ENCODE data around the gene RXRA.

Gene RXRA

DNA sequence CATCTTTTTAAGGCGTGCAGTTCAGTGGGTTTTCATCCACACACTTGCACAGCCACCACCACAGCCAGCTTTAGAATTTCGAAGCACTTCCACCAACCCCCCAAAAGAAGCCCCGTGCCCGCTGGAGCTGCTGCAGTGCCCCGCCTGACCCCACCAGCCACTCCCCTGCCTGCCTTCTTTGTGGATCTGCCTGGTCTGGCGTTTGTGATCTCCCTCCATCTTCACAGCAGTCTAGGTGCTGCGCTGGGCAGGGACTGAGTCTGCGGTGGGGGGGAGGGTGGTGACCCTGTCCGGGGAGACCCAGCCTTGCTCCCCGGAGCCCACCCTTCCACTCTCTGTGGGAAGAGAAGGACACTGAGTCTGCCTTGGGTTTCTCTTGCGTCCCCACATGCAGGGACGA is 40.8 kb downstream of the RXRA start:
- TF ChIP-seq, protein P1, sequence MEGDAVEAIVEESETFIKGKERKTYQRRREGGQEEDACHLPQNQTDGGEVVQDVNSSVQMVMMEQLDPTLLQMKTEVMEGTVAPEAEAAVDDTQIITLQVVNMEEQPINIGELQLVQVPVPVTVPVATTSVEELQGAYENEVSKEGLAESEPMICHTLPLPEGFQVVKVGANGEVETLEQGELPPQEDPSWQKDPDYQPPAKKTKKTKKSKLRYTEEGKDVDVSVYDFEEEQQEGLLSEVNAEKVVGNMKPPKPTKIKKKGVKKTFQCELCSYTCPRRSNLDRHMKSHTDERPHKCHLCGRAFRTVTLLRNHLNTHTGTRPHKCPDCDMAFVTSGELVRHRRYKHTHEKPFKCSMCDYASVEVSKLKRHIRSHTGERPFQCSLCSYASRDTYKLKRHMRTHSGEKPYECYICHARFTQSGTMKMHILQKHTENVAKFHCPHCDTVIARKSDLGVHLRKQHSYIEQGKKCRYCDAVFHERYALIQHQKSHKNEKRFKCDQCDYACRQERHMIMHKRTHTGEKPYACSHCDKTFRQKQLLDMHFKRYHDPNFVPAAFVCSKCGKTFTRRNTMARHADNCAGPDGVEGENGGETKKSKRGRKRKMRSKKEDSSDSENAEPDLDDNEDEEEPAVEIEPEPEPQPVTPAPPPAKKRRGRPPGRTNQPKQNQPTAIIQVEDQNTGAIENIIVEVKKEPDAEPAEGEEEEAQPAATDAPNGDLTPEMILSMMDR (IDR thresholded peaks at IDR 0.05; ENCODE audit: low read depth, low read length), result no peak
- no peak for DNase-seq (ENCODE audit: extremely low read depth, low read depth)

GRCh38 chr9:134367791-134368490 is 41.7 kb downstream of the RXRA start:
- TF ChIP-seq, protein P1 (IDR thresholded peaks at IDR 0.05; ENCODE audit: low read depth, low read length), result no peak
- DNase-seq (ENCODE audit: extremely low read depth, low read depth), result no peak

- TF ChIP-seq, protein P1 (IDR thresholded peaks at IDR 0.05; ENCODE audit: low read depth, low read length), result no peak
- DNase-seq (ENCODE audit: extremely low read depth, low read depth), result no peak
These were observed 42.3 kb downstream of the RXRA start for GRCh38 chr9:134368571-134368970.

- TF ChIP-seq, protein P1 (IDR thresholded peaks at IDR 0.05; ENCODE audit: low read depth, low read length), result no peak
- DNase-seq (ENCODE audit: extremely low read depth, low read depth), result no peak
These were observed 43.4 kb downstream of the RXRA start for GRCh38 chr9:134369416-134370212.

- no peak for DNase-seq (ENCODE audit: extremely low read depth, low read depth)
- TF ChIP-seq, protein P1 (IDR thresholded peaks at IDR 0.05; ENCODE audit: low read depth, low read length), result no peak
These were observed 43.9 kb downstream of the RXRA start for GRCh38 chr9:134370213-134370492.

DNA sequence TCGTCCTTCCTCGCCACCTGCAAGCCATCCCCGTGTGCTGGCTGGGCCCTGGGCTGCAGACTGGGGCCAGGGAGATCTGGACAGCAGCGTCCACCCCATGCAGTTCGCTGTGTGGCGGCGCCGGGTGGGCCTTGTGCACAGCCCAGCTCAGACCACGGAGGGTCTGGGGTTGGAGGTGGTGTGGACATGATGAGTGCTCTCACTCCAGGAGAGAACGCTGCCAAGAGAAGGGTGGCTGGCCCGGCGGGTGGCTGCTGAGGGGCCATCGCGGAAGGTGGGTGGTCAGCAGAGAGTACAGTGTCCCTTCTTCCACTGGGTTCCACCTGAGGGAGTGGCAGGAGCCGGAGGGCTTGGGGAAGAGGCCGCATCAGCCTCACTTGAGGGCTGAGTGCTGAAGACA is 44.4 kb downstream of the RXRA start:
- DNase-seq (ENCODE audit: extremely low read depth, low read depth), result no peak
- TF ChIP-seq, protein P1 (IDR thresholded peaks at IDR 0.05; ENCODE audit: low read depth, low read length), result no peak

GRCh38 chr9:134371731-134372130 is 45.5 kb downstream of the RXRA start:
- no peak for DNase-seq (ENCODE audit: extremely low read depth, low read depth)
- TF ChIP-seq, protein P1 (IDR thresholded peaks at IDR 0.05; ENCODE audit: low read depth, low read length), result no peak

Data from AG09319 (cell line).